ENCODE results near the gene SNRNP70.

GRCh38 chr19:49061000-49061399 lies 24.3 kb upstream of the SNRNP70 start:
- TF ChIP-seq POLR2AphosphoS5 (IDR thresholded peaks at IDR 0.05): no peak
- TF ChIP-seq CTCF (IDR thresholded peaks at IDR 0.05): no peak
- no peak for TF ChIP-seq POLR2A (IDR thresholded peaks at IDR 0.05)
- TF ChIP-seq EP300 (IDR thresholded peaks at IDR 0.05): no peak
